Measurements from ENCODE around the gene CFAP46. TPM values are rescaled to one million over a fixed set of nuclear protein-coding genes. Genes with fewer than 3 reads are reported as not detected.

The CFAP46 gene
- total and polyA plus RNA-seq, 2 of the 8 experiments (the other 6 are each of a cell fraction or from before 2014, with no cell fraction given): 2.6 to 4.8 TPM

DNA sequence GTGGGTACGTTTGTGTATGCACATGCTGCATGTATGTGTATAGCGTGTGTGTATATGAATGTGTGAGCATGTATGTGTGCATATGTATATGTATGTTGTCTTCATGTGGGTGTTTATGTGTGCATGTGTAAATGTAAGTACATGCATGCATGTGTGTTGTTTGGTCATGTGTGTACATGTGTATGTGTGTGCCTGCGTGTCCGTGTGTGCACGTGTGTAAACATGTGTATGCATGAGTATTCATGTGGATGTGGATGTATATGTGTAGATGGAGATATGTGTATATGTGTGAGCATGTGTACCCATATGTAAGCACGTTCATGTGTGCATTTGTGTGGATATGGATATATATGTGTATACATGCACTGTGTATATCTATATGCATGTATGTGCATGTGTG is 5.5 kb upstream of the CFAP46 start:
- Histone ChIP-seq H3K27me3 (replicated peaks in 1 of 4; ENCODE audit: control insufficient read depth in 3 of 4, extremely low read depth in 1 of 4, insufficient read depth in 3 of 4, low read length in 3 of 4) (no peaks in the 10 kb centered on the region), H2AFZ (ENCODE audit: low read length) (no peak overlapping the region), H3K79me1 (ENCODE audit: low read depth, low read length) (no peaks in the 10 kb centered on the region), H3K4me3 (ENCODE audit: extremely low read depth in 1 of 4, insufficient read depth in 2 of 4, low read depth in 3 of 4, low read length in 4 of 4) (no peak overlapping the region), H3K23me2 (ENCODE audit: low read depth, low read length) (peaks cover 4% of the 10 kb centered on the region), H3K9me3 (ENCODE audit: insufficient read depth in 2 of 2, low read depth in 1 of 2, low read length in 1 of 2) (no peaks in the 10 kb centered on the region), H3K56ac (replicated peaks; ENCODE audit: insufficient read length, low read depth, low read length) (no peak overlapping the region), H2BK12ac (ENCODE audit: low read depth, low read length) (no peak overlapping the region), H3K14ac (ENCODE audit: insufficient read length) (no peak overlapping the region), H4K20me1 (replicated peaks in 1 of 2; ENCODE audit: control insufficient read depth in 1 of 2, insufficient read depth in 2 of 2, low read length in 2 of 2) (peaks cover 0 to 5% of the 10 kb centered on the region in 2 experiments), H4K8ac (ENCODE audit: extremely low read depth, insufficient read depth, low read length) (no peak overlapping the region), H3K23ac (ENCODE audit: insufficient read length) (no peak overlapping the region), H3K36me3 (ENCODE audit: control insufficient read depth in 2 of 4, insufficient read depth in 4 of 4, low read length in 3 of 4) (no peaks in the 10 kb centered on the region), H3K4me2 (ENCODE audit: insufficient read depth in 1 of 2, low read depth in 2 of 2, low read length in 2 of 2) (no peak overlapping the region), H2BK5ac (ENCODE audit: low read depth, low read length) (no peak overlapping the region), H4K5ac (ENCODE audit: insufficient read length, low read depth, low read length) (no peak overlapping the region), H3K18ac (ENCODE audit: extremely low read depth, low read length) (no peak overlapping the region), H2BK120ac (replicated peaks; ENCODE audit: low read depth, low read length) (no peak overlapping the region), H3K9ac (replicated peaks in 1 of 4; ENCODE audit: extremely low read depth in 1 of 4, low read depth in 3 of 4, low read length in 3 of 4) (no peak overlapping the region; a peak in 1 of 7 replicates), H2BK20ac (ENCODE audit: low read length) (no peak overlapping the region), H3K4me1 (replicated peaks in 1 of 4; ENCODE audit: control insufficient read depth in 3 of 4, insufficient read depth in 4 of 4, low read length in 3 of 4) (peaks cover 0 to 2% (median under 1%) of the 10 kb centered on the region in 4 experiments; a peak in 1 of 7 replicates), H3K79me2 (ENCODE audit: control insufficient read depth in 1 of 2, insufficient read depth in 2 of 2, low read length in 2 of 2) (no peaks in the 10 kb centered on the region), H3K4ac (replicated peaks; ENCODE audit: insufficient read length, low read depth, low read length) (no peak overlapping the region), H2BK15ac (ENCODE audit: low read length) (no peak overlapping the region), H4K91ac (replicated peaks; ENCODE audit: insufficient read length, low read length) (no peak overlapping the region), H2AK5ac (ENCODE audit: low read depth, low read length) (no peak overlapping the region), H3K27ac (ENCODE audit: low read depth, low read length) (no peak overlapping the region)
- POLR2A ChIA-PET (ENCODE audit: partially characterized antibody): no interaction called here
- FAIRE-seq: no peak
- WGBS, 2 experiments (ENCODE audit: extremely low coverage in 1 of 2, insufficient coverage in 1 of 2, insufficient read length in 1 of 2, insufficient replicate concordance in 2 of 2, low coverage in 1 of 2, low lambda C conversion rate in 2 of 2, missing lambda C conversion rate in 1 of 2): 75% methylated on average over 6 of the region's 6 CpGs; no CpG with 5 or more reads in 1 of the 2 experiments
- TF ChIP-seq, protein P1, sequence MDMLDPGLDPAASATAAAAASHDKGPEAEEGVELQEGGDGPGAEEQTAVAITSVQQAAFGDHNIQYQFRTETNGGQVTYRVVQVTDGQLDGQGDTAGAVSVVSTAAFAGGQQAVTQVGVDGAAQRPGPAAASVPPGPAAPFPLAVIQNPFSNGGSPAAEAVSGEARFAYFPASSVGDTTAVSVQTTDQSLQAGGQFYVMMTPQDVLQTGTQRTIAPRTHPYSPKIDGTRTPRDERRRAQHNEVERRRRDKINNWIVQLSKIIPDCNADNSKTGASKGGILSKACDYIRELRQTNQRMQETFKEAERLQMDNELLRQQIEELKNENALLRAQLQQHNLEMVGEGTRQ (IDR thresholded peaks at IDR 0.05; ENCODE audit: low read length): no peak
- TF ChIP-seq RAD21 (IDR thresholded peaks at IDR 0.05 in 1 of 2, conservative IDR thresholded peaks at IDR 0.05 in 1 of 2; ENCODE audit: low read depth in 2 of 2, low read length in 2 of 2): no peak
- TF ChIP-seq SIN3A (conservative IDR thresholded peaks at IDR 0.05 in 1 of 2, IDR thresholded peaks at IDR 0.05 in 1 of 2; ENCODE audit: low read depth in 1 of 2, low read length in 2 of 2): no peak
- TF ChIP-seq, protein P2, sequence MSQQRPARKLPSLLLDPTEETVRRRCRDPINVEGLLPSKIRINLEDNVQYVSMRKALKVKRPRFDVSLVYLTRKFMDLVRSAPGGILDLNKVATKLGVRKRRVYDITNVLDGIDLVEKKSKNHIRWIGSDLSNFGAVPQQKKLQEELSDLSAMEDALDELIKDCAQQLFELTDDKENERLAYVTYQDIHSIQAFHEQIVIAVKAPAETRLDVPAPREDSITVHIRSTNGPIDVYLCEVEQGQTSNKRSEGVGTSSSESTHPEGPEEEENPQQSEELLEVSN (IDR thresholded peaks at IDR 0.05): no peak
- TF ChIP-seq, protein P3, sequence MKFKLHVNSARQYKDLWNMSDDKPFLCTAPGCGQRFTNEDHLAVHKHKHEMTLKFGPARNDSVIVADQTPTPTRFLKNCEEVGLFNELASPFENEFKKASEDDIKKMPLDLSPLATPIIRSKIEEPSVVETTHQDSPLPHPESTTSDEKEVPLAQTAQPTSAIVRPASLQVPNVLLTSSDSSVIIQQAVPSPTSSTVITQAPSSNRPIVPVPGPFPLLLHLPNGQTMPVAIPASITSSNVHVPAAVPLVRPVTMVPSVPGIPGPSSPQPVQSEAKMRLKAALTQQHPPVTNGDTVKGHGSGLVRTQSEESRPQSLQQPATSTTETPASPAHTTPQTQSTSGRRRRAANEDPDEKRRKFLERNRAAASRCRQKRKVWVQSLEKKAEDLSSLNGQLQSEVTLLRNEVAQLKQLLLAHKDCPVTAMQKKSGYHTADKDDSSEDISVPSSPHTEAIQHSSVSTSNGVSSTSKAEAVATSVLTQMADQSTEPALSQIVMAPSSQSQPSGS (IDR thresholded peaks at IDR 0.05; ENCODE audit: low read length): no peak
- CTCF ChIA-PET (ENCODE audit: partially characterized antibody): no interaction called here
- DNase-seq (ENCODE audit: low read depth in 1 of 2, low spot score in 2 of 2): no peak
